CD4-positive, alpha-beta memory T cell (primary cell): ENCODE results near the gene IGFL1. TPM values are rescaled to one million over a fixed set of nuclear protein-coding genes. Genes with fewer than 3 reads are reported as not detected.
A peak's percentile ranks its signal among the peaks of the same experiment; 100 is the strongest.
"Not testable (repeated sequence)": the region's sequence is repeated elsewhere in the genome, so short reads cannot be mapped to it uniquely, and the experiment has no call there.

Experiments used
- CTCF ChIA-PET: fragments of 350-600 bp; sonication (Branson Sonifier 250); formaldehyde crosslinking; loops from one replicate; lab custom pipeline; 2021; ENCODE audit warnings: inconsistent platforms; ENCODE audit not compliant: partially characterized antibody; lab: Charles Lee
- POLR2A ChIA-PET: fragments of 350-600 bp; sonication (Branson Sonifier 250); formaldehyde crosslinking; loops from one replicate; lab custom pipeline; 2021; ENCODE audit not compliant: partially characterized antibody; lab: Charles Lee
- DNase-seq, 5 donors: peaks; one replicate each; pipeline versions ENCODE4 v3.0.0 to v3.0.0-alpha.2; 2020 to 2022; ENCODE audit warnings: mixed read lengths in 1 of 5
- H3K27ac ChIP-seq: one replicate; pipeline ENCODE4 v1.7.0; 2013; ENCODE audit warnings: low read depth, low read length
- H3K27me3 ChIP-seq: 2 replicates; pipeline ENCODE4 v1.7.0; 2013; ENCODE audit warnings: mild to moderate bottlenecking, low read length, moderate library complexity; ENCODE audit not compliant: insufficient read depth
- H3K36me3 ChIP-seq: 2 replicates; pipeline ENCODE4 v1.7.0; 2013; ENCODE audit warnings: mild to moderate bottlenecking, low read length, moderate library complexity; ENCODE audit not compliant: insufficient read depth
- H3K4me1 ChIP-seq: 2 replicates; pipeline ENCODE4 v1.7.0; 2013; ENCODE audit warnings: mild to moderate bottlenecking, low read length, moderate library complexity; ENCODE audit not compliant: insufficient read depth
- H3K4me3 ChIP-seq, 2 donors: one replicate each; pipeline ENCODE4 v1.7.0; 2013; ENCODE audit warnings: low read length in 2 of 2, mild to moderate bottlenecking in 1 of 2
- H3K9me3 ChIP-seq, 2 donors: one replicate each; pipeline ENCODE4 v1.7.0; 2013; ENCODE audit warnings: low read length in 2 of 2, control low read depth in 1 of 2; ENCODE audit not compliant: control insufficient read depth in 1 of 2
- H3K27ac Mint-ChIP-seq, 7 donors: one replicate each; pipeline ENCODE4 v1.8.0; 2020 to 2021; ENCODE audit warnings: mixed read lengths in 7 of 7, mild to moderate bottlenecking in 6 of 7, inconsistent platforms in 3 of 7, moderate library complexity in 3 of 7
- H3K27me3 Mint-ChIP-seq, 2 donors: one replicate each; pipeline ENCODE4 v1.8.0; 2020 to 2021; ENCODE audit warnings: mixed read lengths in 2 of 2
- H3K36me3 Mint-ChIP-seq, 2 donors: one replicate each; pipeline ENCODE4 v1.8.0; 2020 to 2021; ENCODE audit warnings: mixed read lengths in 2 of 2, inconsistent platforms in 1 of 2, mild to moderate bottlenecking in 1 of 2
- H3K4me1 Mint-ChIP-seq, 4 donors: one replicate each; pipeline ENCODE4 v1.8.0; 2020 to 2021; ENCODE audit warnings: mixed read lengths in 4 of 4, mild to moderate bottlenecking in 1 of 4
- H3K4me3 Mint-ChIP-seq, 8 donors: one replicate each; pipeline ENCODE4 v1.8.0; 2020 to 2021; ENCODE audit warnings: mixed read lengths in 8 of 8, mild to moderate bottlenecking in 7 of 8, moderate library complexity in 6 of 8, inconsistent platforms in 3 of 8
- H3K9me3 Mint-ChIP-seq, 8 donors: one replicate each; pipeline ENCODE4 v1.8.0; 2020 to 2021; ENCODE audit warnings: mixed read lengths in 8 of 8, mild to moderate bottlenecking in 5 of 8, inconsistent platforms in 3 of 8, moderate library complexity in 1 of 8
- intact Hi-C: fragments of 100-400 bp; cut with micrococcal nuclease; formaldehyde crosslinking; loops from one replicate; pipeline ENCODE4 v1.15.1; 2023
- polyA plus RNA-seq, 2 donors: library from polyadenylated mRNA; unstranded; fragments of 300-500 nt; fragmentation: Illumina TruSeq; gene quantifications; one replicate each; pipeline ENCODE4 v1.2.3, GENCODE V29; 2021
- total RNA-seq, 2 experiments: library from RNA; stranded (reverse); gene quantifications; one replicate each; pipeline ENCODE4 v1.2.3, GENCODE V29; 2021

IGFL1 gene
- total and polyA plus RNA-seq, 4 experiments from 2014 or later, result not detected

DNA sequence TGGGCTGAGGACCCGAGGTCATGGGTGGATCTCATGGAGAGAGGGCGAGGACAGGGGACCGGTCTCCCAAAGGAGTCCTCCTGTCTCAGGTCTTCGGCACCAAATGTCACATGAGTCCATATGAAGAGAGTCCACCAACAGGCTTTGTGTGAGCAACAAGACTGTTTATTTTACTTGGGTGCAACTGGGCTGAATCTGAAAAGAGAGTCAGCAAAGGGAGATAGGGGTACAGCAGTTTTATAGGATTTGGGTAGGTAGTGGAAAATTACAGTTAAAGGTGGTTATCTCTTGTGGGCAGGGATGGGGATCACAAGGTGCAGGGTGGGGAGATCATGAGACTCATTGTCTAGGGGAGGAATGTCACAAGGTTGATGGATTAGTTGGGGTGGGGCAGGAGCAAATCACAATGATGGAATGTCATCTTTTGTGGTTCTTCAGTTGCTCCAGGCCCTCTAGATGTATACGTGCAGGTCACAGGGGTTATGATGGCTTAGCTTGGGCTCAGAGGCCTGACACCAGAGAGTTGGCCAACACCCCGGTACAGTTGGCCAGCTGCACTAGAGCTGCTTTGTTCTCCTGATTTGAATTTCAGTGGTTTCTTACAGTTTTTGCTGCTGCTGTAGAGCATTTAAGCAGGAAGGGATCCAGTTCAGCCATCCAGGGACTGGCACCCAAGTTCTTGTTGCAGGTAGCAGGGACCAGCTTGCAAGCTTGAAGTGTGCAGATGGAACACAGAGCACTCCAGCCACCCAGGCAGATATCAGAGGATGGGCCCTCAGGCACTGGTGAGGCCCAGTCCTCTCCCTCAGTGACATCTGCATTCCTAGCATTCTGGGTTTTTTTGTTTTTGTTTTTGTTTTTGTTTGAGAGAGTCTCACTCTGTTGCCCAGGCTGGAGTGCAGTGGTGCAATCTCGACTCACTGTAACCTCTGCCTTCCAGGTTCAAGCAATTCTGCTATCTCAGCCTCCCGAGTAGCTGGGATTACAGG is 26.4 kb upstream of the IGFL1 start:
- DNase-seq, result no peak
- ChIA-PET POLR2A (no interaction called here), CTCF (no interaction called here)
- H3K9me3 ChIP-seq, result no peaks in the 10 kb centered on the region
- no peaks in the 10 kb centered on the region for H3K4me1 ChIP-seq
- intact Hi-C loops, result no loop called here
- Mint-ChIP-seq H3K9me3 (no peaks in the 10 kb centered on the region), H3K36me3 (no peaks in the 10 kb centered on the region), H3K27ac (no peak overlapping the region), H3K4me1 (peaks cover 0 to 2% (median 0%) of the 10 kb centered on the region in 4 donors), H3K27me3 (peaks cover 12 to 14% of the 10 kb centered on the region in 2 donors), H3K4me3 (no peak overlapping the region)
- no peak overlapping the region for H3K27ac ChIP-seq
- no peak overlapping the region for H3K4me3 ChIP-seq
- H3K36me3 ChIP-seq, result no peaks in the 10 kb centered on the region
- H3K27me3 ChIP-seq, result no peaks in the 10 kb centered on the region

DNA sequence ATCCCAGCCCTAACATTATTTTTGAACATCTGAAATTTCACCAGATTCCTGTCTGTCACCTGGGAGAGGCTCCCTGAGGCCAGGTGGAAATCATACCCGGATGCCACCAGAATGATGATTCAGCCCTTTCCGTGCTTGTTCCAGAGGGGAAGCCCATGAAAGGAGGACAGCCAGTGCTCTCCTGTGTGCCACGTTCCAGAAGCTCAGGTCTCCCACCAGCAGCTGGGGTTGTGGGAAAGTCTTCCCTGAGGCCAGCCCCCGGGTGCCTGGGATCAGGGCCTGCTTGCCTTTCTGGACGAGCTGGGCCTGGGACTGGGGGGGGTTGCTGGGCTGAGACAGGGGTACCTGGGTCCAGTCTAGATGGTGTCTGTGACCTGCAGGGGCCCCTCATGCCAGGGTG is 25.5 kb upstream of the IGFL1 start:
- ChIA-PET POLR2A (no interaction called here), CTCF (no interaction called here)
- Histone ChIP-seq H3K9me3 (no peaks in the 10 kb centered on the region), H3K27me3 (no peaks in the 10 kb centered on the region), H3K36me3 (no peaks in the 10 kb centered on the region), H3K27ac (no peak overlapping the region), H3K4me3 (no peak overlapping the region), H3K4me1 (peaks cover 3% of the 10 kb centered on the region)
- peaks cover 15 to 16% of the 10 kb centered on the region in 2 donors for H3K27me3 Mint-ChIP-seq
- intact Hi-C loops, result no loop called here
- DNase-seq, result no peak
- H3K4me1 Mint-ChIP-seq, result peaks cover 1 to 8% (median 6%) of the 10 kb centered on the region in 4 donors
- no peaks in the 10 kb centered on the region for H3K36me3 Mint-ChIP-seq
- no peaks in the 10 kb centered on the region for H3K9me3 Mint-ChIP-seq
- H3K4me3 Mint-ChIP-seq, result no peak overlapping the region
- H3K27ac Mint-ChIP-seq, result no peak overlapping the region

- Histone ChIP-seq H3K4me1 (peaks cover 11% of the 10 kb centered on the region), H3K4me3 (no peak overlapping the region), H3K9me3 (no peaks in the 10 kb centered on the region), H3K36me3 (no peaks in the 10 kb centered on the region), H3K27ac (no peak overlapping the region), H3K27me3 (no peaks in the 10 kb centered on the region)
- POLR2A ChIA-PET, result no interaction called here
- Mint-ChIP-seq H3K27me3 (peaks cover 19% of the 10 kb centered on the region in 2 donors), H3K4me1 (peaks cover 9 to 15% (median 13%) of the 10 kb centered on the region in 4 donors), H3K27ac (no peak overlapping the region), H3K9me3 (no peaks in the 10 kb centered on the region), H3K4me3 (no peak overlapping the region), H3K36me3 (no peaks in the 10 kb centered on the region)
- no peak for DNase-seq
- CTCF ChIA-PET, result no interaction called here
- intact Hi-C loops, result no loop called here
Observed at GRCh38 chr19:46205183-46205984, 24.2 kb upstream of the IGFL1 start.

GRCh38 chr19:46206176-46206575 is 23.4 kb upstream of the IGFL1 start:
- H3K4me3 Mint-ChIP-seq, result no peak overlapping the region
- Histone ChIP-seq H3K27me3 (no peaks in the 10 kb centered on the region), H3K4me1 (peaks cover 11% of the 10 kb centered on the region), H3K36me3 (no peaks in the 10 kb centered on the region), H3K27ac (no peak overlapping the region), H3K4me3 (no peak overlapping the region), H3K9me3 (no peaks in the 10 kb centered on the region)
- CTCF ChIA-PET, result no interaction called here
- no peaks in the 10 kb centered on the region for H3K9me3 Mint-ChIP-seq
- H3K27me3 Mint-ChIP-seq, result peaks cover 21 to 23% of the 10 kb centered on the region in 2 donors
- no peak for DNase-seq
- peaks cover 9 to 15% (median 13%) of the 10 kb centered on the region in 4 donors for H3K4me1 Mint-ChIP-seq
- no peak overlapping the region for H3K27ac Mint-ChIP-seq
- H3K36me3 Mint-ChIP-seq, result no peaks in the 10 kb centered on the region
- intact Hi-C loops, result no loop called here
- POLR2A ChIA-PET, result no interaction called here

DNA sequence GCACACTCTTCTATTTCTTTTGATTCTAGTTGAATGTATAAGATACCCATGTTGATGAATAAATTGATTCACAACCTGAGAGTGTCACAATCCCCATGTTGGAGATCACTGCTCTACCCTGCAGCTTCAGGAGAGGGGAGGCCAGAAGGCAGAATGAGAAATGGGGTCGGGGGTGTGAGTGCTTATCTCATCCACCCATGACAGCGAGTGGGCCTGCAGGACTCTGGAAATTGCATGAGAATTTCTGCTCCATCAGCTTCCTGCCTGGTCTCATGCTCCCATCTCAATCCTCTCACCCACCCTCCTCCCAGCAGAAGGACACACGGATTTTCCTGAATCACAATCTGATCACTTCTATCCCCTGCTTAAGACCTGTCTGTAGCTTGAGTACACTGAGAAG is 22.9 kb upstream of the IGFL1 start:
- Histone ChIP-seq H3K27me3 (no peaks in the 10 kb centered on the region), H3K4me1 (peaks cover 11% of the 10 kb centered on the region), H3K4me3 (no peak overlapping the region), H3K36me3 (no peaks in the 10 kb centered on the region), H3K27ac (no peak overlapping the region), H3K9me3 (no peaks in the 10 kb centered on the region)
- ChIA-PET POLR2A (no interaction called here), CTCF (no interaction called here)
- intact Hi-C loops, result no loop called here
- Mint-ChIP-seq H3K36me3 (no peaks in the 10 kb centered on the region), H3K9me3 (no peaks in the 10 kb centered on the region), H3K27ac (no peak overlapping the region), H3K4me1 (peaks cover 9 to 15% (median 13%) of the 10 kb centered on the region in 4 donors), H3K27me3 (peaks cover 18 to 22% of the 10 kb centered on the region in 2 donors), H3K4me3 (no peak overlapping the region)
- DNase-seq, result no peak

DNA sequence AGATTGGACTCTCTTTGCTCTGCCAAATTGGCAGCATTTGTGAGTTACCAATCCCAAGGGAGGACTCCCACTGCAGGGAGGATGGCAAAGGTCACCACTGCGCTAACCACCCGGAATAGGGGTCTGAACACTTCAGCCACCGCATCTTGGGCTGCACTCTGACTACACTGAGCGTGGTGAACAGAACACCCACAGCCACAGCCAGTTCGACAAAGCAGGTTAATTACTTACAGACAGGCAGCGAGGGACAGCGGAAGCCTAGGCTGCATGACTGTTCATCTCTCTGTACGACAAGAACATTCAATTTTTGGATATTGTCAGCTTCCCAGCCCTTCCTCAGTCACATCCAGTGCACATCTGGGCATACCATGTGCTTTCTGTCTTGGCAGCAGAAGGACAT is 21.7 kb upstream of the IGFL1 start:
- H3K4me3 Mint-ChIP-seq, H3K4me3 ChIP-seq, DNase-seq, H3K27ac ChIP-seq, H3K9me3 Mint-ChIP-seq, H3K9me3 ChIP-seq, intact Hi-C loops, POLR2A ChIA-PET, H3K27ac Mint-ChIP-seq, H3K36me3 ChIP-seq, H3K36me3 Mint-ChIP-seq, H3K27me3 ChIP-seq, CTCF ChIA-PET: not testable (repeated sequence)
- Mint-ChIP-seq H3K27me3 (peaks cover 13 to 16% of the 10 kb centered on the region in 2 donors), H3K4me1 (peaks cover 9 to 15% (median 12%) of the 10 kb centered on the region in 4 donors)
- peaks cover 11% of the 10 kb centered on the region for H3K4me1 ChIP-seq

GRCh38 chr19:46209051-46209450 is 20.5 kb upstream of the IGFL1 start:
- H3K4me3 ChIP-seq, result no peak overlapping the region
- no peak for DNase-seq
- peak overlapping the region in 1 of 8 donors; percentile 44 for H3K4me3 Mint-ChIP-seq

More at GRCh38 chr19:46209051-46209450, 20.5 kb upstream of the IGFL1 start:
- Mint-ChIP-seq H3K27ac (no peak overlapping the region), H3K4me1 (peaks cover 9 to 15% (median 12%) of the 10 kb centered on the region in 4 donors), H3K36me3 (no peaks in the 10 kb centered on the region), H3K9me3 (peaks cover 0 to 3% (median 0%) of the 10 kb centered on the region in 8 donors), H3K27me3 (peaks cover 12 to 25% of the 10 kb centered on the region in 2 donors)
- ChIA-PET POLR2A (no interaction called here), CTCF (no interaction called here)
- no peaks in the 10 kb centered on the region for H3K9me3 ChIP-seq
- intact Hi-C loops, result no loop called here
- no peaks in the 10 kb centered on the region for H3K27me3 ChIP-seq
- H3K4me1 ChIP-seq, result peaks cover 11% of the 10 kb centered on the region
- no peak overlapping the region for H3K27ac ChIP-seq
- no peaks in the 10 kb centered on the region for H3K36me3 ChIP-seq
